Large intestine (tissue), 12 donors: ENCODE results near the gene CXCR1. TPM values are rescaled to one million over a fixed set of nuclear protein-coding genes. Genes with fewer than 3 reads are reported as not detected.
A peak's percentile ranks its signal among the peaks of the same experiment; 100 is the strongest.

Source experiments
- DNase-seq, 2 donors: peaks; one replicate each; pipeline versions ENCODE4 v3.0.0 to v3.0.0-alpha.2; 2013
- H3K27ac ChIP-seq: one replicate; pipeline ENCODE4 v1.5.1; 2013; ENCODE audit warnings: low read length
- H3K27me3 ChIP-seq: 2 replicates; pipeline ENCODE4 v1.6.1; 2013; ENCODE audit warnings: low read length; ENCODE audit not compliant: control insufficient read depth, insufficient read depth
- H3K36me3 ChIP-seq: 2 replicates; pipeline ENCODE4 v1.6.1; 2013; ENCODE audit warnings: low read length; ENCODE audit not compliant: control insufficient read depth, insufficient read depth
- H3K4me1 ChIP-seq: one replicate; pipeline ENCODE4 v1.6.1; 2013; ENCODE audit warnings: low read length; ENCODE audit not compliant: control insufficient read depth, insufficient read depth
- H3K4me3 ChIP-seq: one replicate; pipeline ENCODE4 v1.5.1; 2013; ENCODE audit warnings: low read length
- H3K9me3 ChIP-seq: one replicate; pipeline ENCODE4 v1.6.1; 2013; ENCODE audit warnings: mild to moderate bottlenecking, low read depth, low read length, moderate library complexity; ENCODE audit not compliant: control insufficient read depth
- WGBS: methylation state at CpG from one replicate; pipeline ENCODE4 v1.1.5; 2013; ENCODE audit warnings: low lambda C conversion rate; ENCODE audit not compliant: insufficient coverage; 5-methylcytosine and 5-hydroxymethylcytosine counted together
- long read RNA-seq, 11 donors: transcript quantifications; one replicate each; lab custom pipeline, GENCODE V29; 2026
- polyA plus RNA-seq: library from polyadenylated mRNA; unstranded; fragments of 120-200 nt; gene quantifications from one replicate; pipeline ENCODE4 v1.2.1, GENCODE V29; 2013

Gene CXCR1
- polyA plus RNA-seq: 0.01 TPM
- long read RNA-seq, donor 1: 0 reads
- long read RNA-seq, donor 2: 0 reads
- long read RNA-seq, donor 3: 0 reads
- long read RNA-seq, donor 4: 0 reads
- long read RNA-seq, donor 5: 0 reads
- long read RNA-seq, donor 6: 0 reads
- long read RNA-seq, donor 7: 0 reads
- long read RNA-seq, donor 8: 0 reads
- long read RNA-seq, donor 9: 0 reads
- long read RNA-seq, donor 10: 0 reads
- long read RNA-seq, donor 11: 0 reads

DNA sequence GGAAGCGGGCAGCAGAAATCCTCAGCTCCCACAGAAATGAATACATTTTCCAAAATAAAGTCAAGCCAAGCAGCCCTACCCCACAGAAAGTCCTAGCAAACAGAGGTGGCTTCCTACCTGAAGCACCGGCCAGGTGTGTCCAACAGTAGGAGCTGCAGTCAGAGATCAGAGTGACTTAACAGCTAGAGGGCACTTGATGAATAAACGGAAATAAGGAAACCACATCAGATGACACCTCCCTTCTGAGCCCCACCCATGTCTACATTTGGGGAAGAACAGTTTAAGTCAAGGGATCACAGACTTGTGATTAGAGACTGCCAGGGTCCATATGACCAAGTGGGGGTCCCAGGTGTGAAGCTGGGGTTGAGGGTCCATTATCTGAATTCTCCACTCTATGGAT, at the start of gene CXCR1:
TSS of gene CXCR1 (minus strand) at position 172 of the 400 bp plus-strand sequence. CDS start 1,751 bp downstream, outside the sequence.
- H3K4me3 ChIP-seq: no peak within 1 kb of the TSS
- no peaks in the 10 kb centered on the region for H3K36me3 ChIP-seq
- no peak within 1 kb of the TSS for H3K27ac ChIP-seq
- peaks cover 10% of the 10 kb centered on the region for H3K4me1 ChIP-seq
- H3K9me3 ChIP-seq: no peaks in the 10 kb centered on the region
- DNase-seq: no peak
- no CpG with 5 or more reads among the region's 3 CpGs for WGBS
- peaks cover 4% of the 10 kb centered on the region for H3K27me3 ChIP-seq

DNA sequence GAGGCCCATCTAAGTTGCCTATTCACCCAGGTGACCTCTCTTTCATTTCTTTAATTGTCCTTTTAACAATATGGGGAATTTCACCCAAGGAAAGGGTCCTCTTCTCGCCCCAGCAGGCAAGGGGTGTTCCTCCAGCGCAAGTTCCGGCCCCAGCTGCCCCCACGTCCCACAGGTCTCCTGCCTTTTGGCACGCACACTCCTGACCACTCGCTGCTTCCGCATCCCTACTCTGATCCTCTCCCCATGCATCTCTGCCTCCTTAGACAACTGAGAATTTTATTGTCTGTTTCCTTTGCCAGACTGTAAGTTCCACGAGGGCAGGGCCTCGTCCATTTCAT, 49.5 kb upstream of the CXCR1 start:
- H3K4me1 ChIP-seq: peaks cover 19% of the 10 kb centered on the region
- H3K27me3 ChIP-seq: no peaks in the 10 kb centered on the region
- peaks cover 3% of the 10 kb centered on the region for H3K9me3 ChIP-seq
- H3K4me3 ChIP-seq: peak overlapping the region; percentile 99
- WGBS: no CpG with 5 or more reads among the region's 9 CpGs
- no peak for DNase-seq
- peak overlapping the region; percentile 98 for H3K27ac ChIP-seq
- H3K36me3 ChIP-seq: no peaks in the 10 kb centered on the region

DNA sequence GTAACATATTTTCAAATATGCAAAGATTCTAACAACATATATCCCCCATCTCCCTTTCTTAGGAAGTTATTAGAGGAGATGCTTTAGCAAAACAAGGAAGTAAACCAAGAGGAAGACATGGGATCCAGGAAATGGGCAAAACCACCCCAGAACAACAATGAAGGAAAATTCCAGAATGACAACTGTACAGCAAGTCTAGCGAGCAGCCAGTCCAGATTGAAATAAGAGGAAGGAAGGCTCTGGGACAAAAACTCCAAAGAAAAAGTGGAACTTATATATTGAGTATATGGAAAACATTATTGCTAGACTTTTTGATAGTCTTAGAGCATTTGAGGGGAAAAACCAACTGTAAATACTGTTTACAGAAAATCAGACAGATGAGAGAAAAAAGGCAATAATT, 47.4 kb upstream of the CXCR1 start:
- Histone ChIP-seq H3K4me3 (no peak overlapping the region), H3K36me3 (no peaks in the 10 kb centered on the region), H3K27me3 (no peaks in the 10 kb centered on the region), H3K9me3 (peaks cover 4% of the 10 kb centered on the region), H3K4me1 (peaks cover 7% of the 10 kb centered on the region), H3K27ac (no peak overlapping the region)
- 100% methylated on average over 1 of the region's 1 CpG for WGBS
- DNase-seq: no peak

DNA sequence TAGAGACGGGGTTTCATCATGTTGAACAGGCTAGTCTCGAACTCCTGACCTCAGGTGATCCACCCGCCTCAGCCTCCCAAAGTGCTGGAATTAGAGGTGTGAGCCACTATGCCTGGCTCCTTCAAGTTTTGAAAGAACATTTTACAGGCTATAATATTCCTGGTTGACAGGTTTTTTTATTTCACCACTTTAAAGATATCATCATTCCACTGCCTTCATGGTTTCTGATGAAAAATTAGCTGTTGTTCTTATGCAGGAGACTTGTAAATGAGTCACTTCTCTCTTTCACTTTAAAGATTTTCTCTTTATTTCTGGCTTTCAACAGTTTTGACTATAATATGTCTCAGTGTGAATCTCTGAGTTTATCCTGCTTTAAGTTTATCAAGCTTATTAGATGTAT, 42.3 kb upstream of the CXCR1 start:
- Histone ChIP-seq H3K27me3 (no peaks in the 10 kb centered on the region), H3K4me1 (no peaks in the 10 kb centered on the region), H3K27ac (no peak overlapping the region), H3K36me3 (no peaks in the 10 kb centered on the region), H3K4me3 (no peak overlapping the region), H3K9me3 (peaks cover 3% of the 10 kb centered on the region)
- no peak for DNase-seq
- WGBS: no CpG with 5 or more reads among the region's 3 CpGs

DNA sequence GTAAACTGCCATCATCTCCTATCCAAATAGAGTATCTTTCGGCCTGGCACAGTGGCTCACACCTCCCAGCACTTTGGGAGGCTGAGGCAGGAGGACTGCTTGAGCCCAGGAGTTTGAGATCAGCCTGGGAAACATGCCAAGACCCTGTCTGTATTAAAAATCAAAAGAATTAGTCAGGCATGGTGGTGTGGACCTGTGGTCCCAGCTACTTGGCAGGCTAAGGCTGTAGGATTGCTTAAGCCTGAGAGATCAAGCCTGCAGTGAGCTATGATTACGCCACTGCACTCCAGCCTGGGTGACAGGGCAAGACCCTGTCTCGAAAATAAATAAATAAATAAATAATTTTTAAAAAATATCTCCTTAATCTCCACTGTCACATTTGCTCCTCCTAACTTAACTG, 35.5 kb upstream of the CXCR1 start:
- no peaks in the 10 kb centered on the region for H3K9me3 ChIP-seq
- H3K4me1 ChIP-seq: no peaks in the 10 kb centered on the region
- H3K27ac ChIP-seq: no peak overlapping the region
- no peak overlapping the region for H3K4me3 ChIP-seq
- no peak for DNase-seq
- no CpG with 5 or more reads among the region's 3 CpGs for WGBS
- H3K27me3 ChIP-seq: no peaks in the 10 kb centered on the region
- no peaks in the 10 kb centered on the region for H3K36me3 ChIP-seq

DNA sequence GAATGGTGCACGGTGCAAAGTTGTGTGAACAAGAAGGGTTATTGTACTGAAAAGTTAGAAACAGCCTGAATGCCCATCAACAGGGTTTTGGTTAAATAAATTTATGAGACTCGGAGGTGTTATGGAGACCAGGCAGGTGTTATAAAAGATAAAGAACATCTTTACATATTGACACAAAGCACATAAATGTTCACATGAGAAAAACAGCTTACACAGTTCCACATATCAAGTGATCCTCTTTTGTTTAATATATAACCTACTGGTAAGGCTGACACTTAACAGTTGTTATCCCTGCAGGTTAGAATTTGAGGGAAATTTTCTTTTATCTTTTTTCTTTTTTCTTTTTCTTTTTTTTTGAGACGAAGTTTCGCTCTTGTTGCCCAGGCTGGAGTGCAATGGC, 30.2 kb upstream of the CXCR1 start:
- H3K27ac ChIP-seq: no peak overlapping the region

DNA sequence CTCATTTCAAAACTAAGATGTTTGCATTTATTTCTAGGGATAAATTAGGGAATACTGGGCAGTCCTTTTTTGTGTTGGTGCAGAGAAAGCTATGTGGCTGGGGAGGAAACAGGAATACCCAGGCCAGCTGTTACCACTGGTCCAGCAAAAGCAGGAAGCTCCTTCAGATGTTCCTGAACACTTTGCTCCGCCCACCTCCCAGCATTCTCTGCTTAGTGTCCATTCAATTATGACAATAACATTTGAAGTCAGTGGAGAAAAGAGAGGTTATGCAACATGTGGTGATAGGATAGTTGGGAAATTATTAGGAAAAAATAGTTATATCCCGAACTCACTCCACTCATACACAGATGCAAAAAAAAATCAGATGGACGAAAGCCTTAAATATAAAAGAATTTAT, 28.1 kb upstream of the CXCR1 start:
- H3K4me1 ChIP-seq: no peaks in the 10 kb centered on the region
- H3K27ac ChIP-seq: no peak overlapping the region
- no peak for DNase-seq
- no peaks in the 10 kb centered on the region for H3K9me3 ChIP-seq
- no peaks in the 10 kb centered on the region for H3K36me3 ChIP-seq
- H3K27me3 ChIP-seq: no peaks in the 10 kb centered on the region
- 100% methylated on average over 2 of the region's 3 CpGs for WGBS
- no peak overlapping the region for H3K4me3 ChIP-seq

More for the DNA sequence above, 30.2 kb upstream of the CXCR1 start:
- DNase-seq: no peak
- H3K4me3 ChIP-seq: no peak overlapping the region
- 31% methylated on average over 3 of the region's 4 CpGs for WGBS
- H3K27me3 ChIP-seq: no peaks in the 10 kb centered on the region
- no peaks in the 10 kb centered on the region for H3K36me3 ChIP-seq
- no peaks in the 10 kb centered on the region for H3K9me3 ChIP-seq
- H3K4me1 ChIP-seq: no peaks in the 10 kb centered on the region

DNA sequence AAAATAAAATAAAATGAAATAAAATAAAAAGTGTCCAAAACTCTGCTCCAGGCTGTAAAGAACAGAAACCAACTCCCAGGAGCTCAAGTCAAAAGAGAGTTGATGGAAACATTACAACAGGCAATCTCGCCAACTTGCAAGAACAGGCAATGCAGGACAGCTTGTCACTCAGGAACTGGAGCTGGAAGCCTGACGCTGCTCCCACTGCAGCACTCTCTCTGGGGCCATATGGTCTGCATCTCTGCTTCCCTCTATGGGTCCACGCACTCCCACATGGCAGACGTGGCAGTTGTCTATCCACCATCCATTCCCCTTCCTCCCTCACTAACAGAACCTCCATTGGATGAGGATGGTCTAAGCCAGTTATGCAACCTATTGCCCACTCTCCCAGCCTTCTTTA, 26.9 kb upstream of the CXCR1 start:
- Histone ChIP-seq H3K27ac (no peak overlapping the region), H3K4me3 (no peak overlapping the region), H3K9me3 (no peaks in the 10 kb centered on the region), H3K27me3 (no peaks in the 10 kb centered on the region), H3K36me3 (no peaks in the 10 kb centered on the region), H3K4me1 (no peaks in the 10 kb centered on the region)
- DNase-seq: no peak
- WGBS: no CpG with 5 or more reads among the region's 4 CpGs

DNA sequence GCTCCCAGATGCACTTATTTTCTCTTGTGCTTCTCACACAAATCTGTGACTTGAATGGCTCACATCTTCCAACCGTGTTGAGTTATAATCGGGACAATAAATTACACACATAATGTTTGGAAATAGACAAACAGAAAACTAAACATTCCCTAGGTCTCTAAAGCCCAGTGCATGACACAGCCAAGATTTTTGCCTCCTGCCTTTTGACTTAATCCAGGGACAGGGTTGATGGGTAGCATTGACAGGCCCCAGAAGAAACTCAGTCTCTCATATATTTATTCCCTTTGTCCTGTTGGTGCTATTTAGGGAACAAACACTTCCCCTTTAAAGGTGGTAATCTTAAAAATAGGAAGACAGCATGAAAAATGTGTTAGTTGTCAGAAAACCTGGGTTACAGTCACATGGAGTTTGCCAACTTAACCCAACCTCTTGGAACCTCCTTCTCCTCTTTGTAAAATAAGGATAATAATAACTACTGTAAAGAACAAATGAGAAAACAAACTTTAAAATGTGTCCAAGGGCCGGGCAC, 26.2 kb upstream of the CXCR1 start:
- H3K27ac ChIP-seq: no peak overlapping the region
- no peaks in the 10 kb centered on the region for H3K4me1 ChIP-seq
- DNase-seq: no peak
- H3K4me3 ChIP-seq: no peak overlapping the region
- H3K27me3 ChIP-seq: no peaks in the 10 kb centered on the region
- WGBS: no CpG with 5 or more reads among the region's 3 CpGs
- H3K9me3 ChIP-seq: no peaks in the 10 kb centered on the region
- H3K36me3 ChIP-seq: no peaks in the 10 kb centered on the region

DNA sequence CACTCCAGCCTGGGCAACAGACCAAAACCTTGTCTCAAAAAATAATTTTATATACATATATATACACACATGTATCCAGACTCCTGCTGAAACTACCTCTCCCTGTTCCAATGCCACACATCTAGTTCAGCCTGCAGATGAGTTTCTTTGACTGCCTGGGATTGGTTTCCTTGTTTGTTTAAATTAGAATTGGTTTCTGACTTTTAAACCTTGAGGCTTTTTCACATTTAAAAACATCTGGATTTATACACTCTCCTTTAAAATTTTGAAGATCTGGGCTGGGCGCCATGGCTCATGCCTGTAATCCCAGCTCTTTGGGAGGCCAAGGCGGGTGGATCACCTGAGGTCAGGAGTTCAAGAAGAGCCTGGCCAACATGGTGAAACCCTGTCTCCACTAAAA, 21.8 kb upstream of the CXCR1 start:
- no peak overlapping the region for H3K27ac ChIP-seq
- no CpG with 5 or more reads among the region's 2 CpGs for WGBS
- no peaks in the 10 kb centered on the region for H3K9me3 ChIP-seq
- no peaks in the 10 kb centered on the region for H3K36me3 ChIP-seq
- no peak overlapping the region for H3K4me3 ChIP-seq
- peaks cover 11% of the 10 kb centered on the region for H3K4me1 ChIP-seq
- no peaks in the 10 kb centered on the region for H3K27me3 ChIP-seq
- DNase-seq: no peak
